GM23338 (cell line): ENCODE results near the gene TSHZ3. TPM values are rescaled to one million over a fixed set of nuclear protein-coding genes. Genes with fewer than 3 reads are reported as not detected.

Experiments
- ATAC-seq: fragments of 200-7000 bp; cut with Tn5 transposase; 3 replicates; pipeline ENCODE4 v1.9.1; 2020
- DNase-seq: peaks from one replicate; pipeline ENCODE4 v3.0.0-alpha.2; 2015; ENCODE audit warnings: low spot score
- H2AFZ ChIP-seq: fragments of 200-600 bp; sonication (generic); 2 replicates; pipeline ENCODE4 v1.8.0; 2016; ENCODE audit warnings: antibody characterized with exemption, mild to moderate bottlenecking, moderate library complexity
- H3F3A ChIP-seq: fragments of 200-600 bp; sonication (generic); replicated peaks from 2 replicates; pipeline ENCODE4 v1.8.0; 2017; ENCODE audit warnings: antibody characterized with exemption, mixed run types, low read depth
- H3K27ac ChIP-seq: fragments of 200-600 bp; sonication (generic); 2 replicates; pipeline ENCODE4 v1.6.1; 2016; ENCODE audit warnings: low read depth
- H3K27me3 ChIP-seq: fragments of 200-600 bp; sonication (generic); 2 replicates; pipeline ENCODE4 v1.8.0; 2016; ENCODE audit warnings: mild to moderate bottlenecking, mixed run types, moderate library complexity; ENCODE audit not compliant: insufficient read depth
- H3K36me3 ChIP-seq: fragments of 200-600 bp; sonication (generic); 2 replicates; pipeline ENCODE4 v1.8.0; 2016; ENCODE audit warnings: mild to moderate bottlenecking; ENCODE audit not compliant: insufficient read depth
- H3K4me1 ChIP-seq: fragments of 200-600 bp; sonication (generic); 2 replicates; pipeline ENCODE4 v1.8.0; 2016; ENCODE audit warnings: mild to moderate bottlenecking, moderate library complexity; ENCODE audit not compliant: insufficient read depth
- H3K4me2 ChIP-seq: fragments of 200-600 bp; sonication (generic); 2 replicates; pipeline ENCODE4 v1.7.1; 2017; ENCODE audit warnings: mixed run types
- H3K4me3 ChIP-seq: fragments of 200-600 bp; sonication (generic); 2 replicates; pipeline ENCODE4 v1.6.1; 2016; ENCODE audit warnings: mixed run types
- H3K79me2 ChIP-seq: fragments of 200-600 bp; sonication (generic); replicated peaks from 2 replicates; pipeline ENCODE4 v1.8.0; 2017; ENCODE audit warnings: mild to moderate bottlenecking; ENCODE audit not compliant: insufficient read depth
- H3K9me2 ChIP-seq: fragments of 200-600 bp; sonication (generic); 2 replicates; pipeline ENCODE4 v1.8.0; 2017; ENCODE audit not compliant: insufficient read depth
- H4K20me1 ChIP-seq: fragments of 200-600 bp; sonication (generic); replicated peaks from 2 replicates; pipeline ENCODE4 v1.8.0; 2017; ENCODE audit warnings: mild to moderate bottlenecking; ENCODE audit not compliant: insufficient read depth
- H3K27ac Mint-ChIP-seq: 2 replicates; pipeline ENCODE4 v1.8.0; 2020; ENCODE audit warnings: inconsistent platforms, mild to moderate bottlenecking, moderate library complexity, mixed read lengths
- H3K27me3 Mint-ChIP-seq: 3 replicates; pipeline ENCODE4 v1.8.0; 2022; ENCODE audit warnings: low read depth, mild to moderate bottlenecking, moderate library complexity, mixed read lengths, inconsistent platforms; ENCODE audit not compliant: insufficient read depth, poor library complexity
- H3K36me3 Mint-ChIP-seq: 3 replicates; pipeline ENCODE4 v1.8.0; 2021; ENCODE audit warnings: low read depth, mild to moderate bottlenecking, inconsistent platforms, moderate library complexity, mixed read lengths
- H3K4me1 Mint-ChIP-seq: 3 replicates; pipeline ENCODE4 v1.8.0; 2020; ENCODE audit warnings: mild to moderate bottlenecking, inconsistent platforms, mixed read lengths
- H3K4me3 Mint-ChIP-seq: 3 replicates; pipeline ENCODE4 v1.8.0; 2021; ENCODE audit warnings: moderate library complexity, mild to moderate bottlenecking, inconsistent platforms, mixed read lengths
- H3K9me3 Mint-ChIP-seq: 3 replicates; pipeline ENCODE4 v1.8.0; 2020; ENCODE audit warnings: moderate library complexity, mild to moderate bottlenecking, inconsistent platforms, mixed read lengths
- EZH2phosphoT487 ChIP-seq: fragments of 200-600 bp; sonication (generic); IDR thresholded peaks from one replicate; pipeline ENCODE4 v1.8.1; 2018; ENCODE audit warnings: antibody characterized with exemption; ENCODE audit not compliant: unreplicated experiment
- NANOG ChIP-seq: IDR thresholded peaks from 2 replicates; pipeline ENCODE4 v1.6.1; 2016; ENCODE audit warnings: antibody characterized with exemption, borderline replicate concordance
- ZNF331 ChIP-seq: fragments of 250-450 bp; sonication (Bioruptor Pico); IDR thresholded peaks from 2 replicates; pipeline ENCODE4 v1.5.0; 2020; ENCODE audit warnings: low read depth, mild to moderate bottlenecking, moderate library complexity
- polyA plus RNA-seq: library from polyadenylated mRNA; unstranded; fragments of >200 nt; fragmentation: Nextera tagmentation; extraction: Ambion mirVana; gene quantifications from 2 replicates; pipeline ENCODE4 v1.2.1, GENCODE V29; 2016
- total RNA-seq: library from RNA; depleted of rRNA; stranded (reverse); fragments of >200 nt; shearing (Covaris generic); gene quantifications from 2 replicates; pipeline ENCODE4 v1.2.3, GENCODE V29; 2014
- TF ChIP-seq, protein P1 (sequence below): IDR thresholded peaks from one replicate; pipeline ENCODE4 v1.6.1; 2018; ENCODE audit warnings: antibody characterized with exemption; ENCODE audit not compliant: unreplicated experiment
- TF ChIP-seq, protein P2 (sequence below): fragments of 250-450 bp; sonication (Bioruptor Pico); IDR thresholded peaks from 2 replicates; pipeline ENCODE4 v1.5.0; 2020; ENCODE audit warnings: mild to moderate bottlenecking, moderate library complexity

Gene TSHZ3
- total and polyA plus RNA-seq, 2 experiments from 2014 or later: 3.8 to 8.9 TPM

DNA sequence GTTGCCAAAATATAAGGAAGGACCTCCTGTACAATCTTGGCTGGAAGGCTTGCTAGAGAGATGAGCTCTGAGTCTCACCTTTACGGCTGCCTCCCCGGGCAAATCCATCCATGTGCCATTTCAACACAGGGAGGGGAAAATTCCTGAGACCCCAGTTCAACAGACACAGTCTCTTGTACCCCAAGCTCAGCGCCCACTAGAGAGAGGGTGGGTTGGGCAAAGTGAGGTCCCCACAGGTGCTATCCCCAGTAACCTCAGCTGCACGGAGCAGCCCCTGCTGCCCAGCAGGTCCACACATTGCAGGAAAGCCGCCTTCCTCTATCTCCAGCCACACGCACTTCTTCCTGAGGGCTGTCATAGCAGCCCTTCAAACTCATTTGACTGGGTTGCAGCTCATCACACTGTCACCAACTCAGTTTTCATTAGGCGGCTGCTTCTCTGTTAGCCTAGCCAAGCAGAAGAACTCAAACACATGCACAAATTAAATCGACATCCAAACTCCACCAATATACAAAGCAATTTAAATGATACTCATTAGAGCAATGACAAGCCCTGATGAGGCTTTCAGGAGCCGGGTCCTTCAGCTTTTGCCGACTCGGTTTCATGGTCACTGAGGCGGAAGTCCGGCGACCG, 80.4 kb downstream of the TSHZ3 start:
- H3K9me2 ChIP-seq: peaks cover 4% of the 10 kb centered on the region; the same call in 1 of the 2 replicates
- Mint-ChIP-seq H3K4me1 (peaks cover 9% of the 10 kb centered on the region), H3K27ac (no peak overlapping the region), H3K9me3 (no peaks in the 10 kb centered on the region), H3K27me3 (peaks cover 12% of the 10 kb centered on the region), H3K36me3 (no peaks in the 10 kb centered on the region; the same call in 2 of the 3 replicates), H3K4me3 (no peak overlapping the region)
- no peak for TF ChIP-seq NANOG
- TF ChIP-seq, protein P1, sequence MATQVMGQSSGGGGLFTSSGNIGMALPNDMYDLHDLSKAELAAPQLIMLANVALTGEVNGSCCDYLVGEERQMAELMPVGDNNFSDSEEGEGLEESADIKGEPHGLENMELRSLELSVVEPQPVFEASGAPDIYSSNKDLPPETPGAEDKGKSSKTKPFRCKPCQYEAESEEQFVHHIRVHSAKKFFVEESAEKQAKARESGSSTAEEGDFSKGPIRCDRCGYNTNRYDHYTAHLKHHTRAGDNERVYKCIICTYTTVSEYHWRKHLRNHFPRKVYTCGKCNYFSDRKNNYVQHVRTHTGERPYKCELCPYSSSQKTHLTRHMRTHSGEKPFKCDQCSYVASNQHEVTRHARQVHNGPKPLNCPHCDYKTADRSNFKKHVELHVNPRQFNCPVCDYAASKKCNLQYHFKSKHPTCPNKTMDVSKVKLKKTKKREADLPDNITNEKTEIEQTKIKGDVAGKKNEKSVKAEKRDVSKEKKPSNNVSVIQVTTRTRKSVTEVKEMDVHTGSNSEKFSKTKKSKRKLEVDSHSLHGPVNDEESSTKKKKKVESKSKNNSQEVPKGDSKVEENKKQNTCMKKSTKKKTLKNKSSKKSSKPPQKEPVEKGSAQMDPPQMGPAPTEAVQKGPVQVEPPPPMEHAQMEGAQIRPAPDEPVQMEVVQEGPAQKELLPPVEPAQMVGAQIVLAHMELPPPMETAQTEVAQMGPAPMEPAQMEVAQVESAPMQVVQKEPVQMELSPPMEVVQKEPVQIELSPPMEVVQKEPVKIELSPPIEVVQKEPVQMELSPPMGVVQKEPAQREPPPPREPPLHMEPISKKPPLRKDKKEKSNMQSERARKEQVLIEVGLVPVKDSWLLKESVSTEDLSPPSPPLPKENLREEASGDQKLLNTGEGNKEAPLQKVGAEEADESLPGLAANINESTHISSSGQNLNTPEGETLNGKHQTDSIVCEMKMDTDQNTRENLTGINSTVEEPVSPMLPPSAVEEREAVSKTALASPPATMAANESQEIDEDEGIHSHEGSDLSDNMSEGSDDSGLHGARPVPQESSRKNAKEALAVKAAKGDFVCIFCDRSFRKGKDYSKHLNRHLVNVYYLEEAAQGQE: no peak
- ATAC-seq: no peak
- no peaks in the 10 kb centered on the region for H3K36me3 ChIP-seq
- no peak for DNase-seq
- no peak overlapping the region for H2AFZ ChIP-seq
- no peak overlapping the region for H3K27ac ChIP-seq
- H3K4me2 ChIP-seq: no peak overlapping the region
- H3K79me2 ChIP-seq: no peaks in the 10 kb centered on the region
- H3K4me3 ChIP-seq: no peak overlapping the region
- H4K20me1 ChIP-seq: no peaks in the 10 kb centered on the region
- H3F3A ChIP-seq: no peaks in the 10 kb centered on the region
- no peaks in the 10 kb centered on the region for H3K27me3 ChIP-seq
- peaks cover under 1% of the 10 kb centered on the region; the same call in 1 of the 2 replicates for H3K4me1 ChIP-seq

DNA sequence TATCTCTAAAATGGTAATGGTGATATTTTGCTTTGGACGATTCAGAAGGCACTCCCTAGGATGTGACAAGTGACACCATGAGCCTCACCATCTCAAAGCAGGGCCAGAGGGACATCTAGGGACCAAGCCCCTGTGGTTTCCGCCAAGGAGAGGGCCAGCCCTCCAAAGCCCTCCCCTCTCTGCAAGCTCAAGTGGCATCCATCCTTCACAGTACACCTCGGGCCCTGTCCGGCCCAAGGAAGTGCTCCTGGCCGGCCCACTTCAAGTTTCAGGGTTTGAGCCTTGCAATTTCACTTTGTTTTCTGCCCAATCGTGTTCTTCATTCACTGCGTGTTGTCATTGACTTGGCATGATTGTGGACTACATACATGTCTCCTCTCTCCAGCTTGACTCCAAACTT, 82.5 kb downstream of the TSHZ3 start:
- Histone ChIP-seq H2AFZ (no peak overlapping the region), H3K4me1 (no peaks in the 10 kb centered on the region; the same call in 1 of the 2 replicates), H3K9me2 (peaks cover 4% of the 10 kb centered on the region; the same call in 1 of the 2 replicates), H3K4me2 (no peak overlapping the region), H3K79me2 (no peaks in the 10 kb centered on the region), H3K27ac (no peak overlapping the region), H3K4me3 (no peak overlapping the region), H3K27me3 (no peaks in the 10 kb centered on the region), H3F3A (no peaks in the 10 kb centered on the region), H3K36me3 (no peaks in the 10 kb centered on the region), H4K20me1 (no peaks in the 10 kb centered on the region)
- H3K27me3 Mint-ChIP-seq: peaks cover 9% of the 10 kb centered on the region
- no peaks in the 10 kb centered on the region; the same call in 2 of the 3 replicates for H3K36me3 Mint-ChIP-seq
- TF ChIP-seq, protein P2, sequence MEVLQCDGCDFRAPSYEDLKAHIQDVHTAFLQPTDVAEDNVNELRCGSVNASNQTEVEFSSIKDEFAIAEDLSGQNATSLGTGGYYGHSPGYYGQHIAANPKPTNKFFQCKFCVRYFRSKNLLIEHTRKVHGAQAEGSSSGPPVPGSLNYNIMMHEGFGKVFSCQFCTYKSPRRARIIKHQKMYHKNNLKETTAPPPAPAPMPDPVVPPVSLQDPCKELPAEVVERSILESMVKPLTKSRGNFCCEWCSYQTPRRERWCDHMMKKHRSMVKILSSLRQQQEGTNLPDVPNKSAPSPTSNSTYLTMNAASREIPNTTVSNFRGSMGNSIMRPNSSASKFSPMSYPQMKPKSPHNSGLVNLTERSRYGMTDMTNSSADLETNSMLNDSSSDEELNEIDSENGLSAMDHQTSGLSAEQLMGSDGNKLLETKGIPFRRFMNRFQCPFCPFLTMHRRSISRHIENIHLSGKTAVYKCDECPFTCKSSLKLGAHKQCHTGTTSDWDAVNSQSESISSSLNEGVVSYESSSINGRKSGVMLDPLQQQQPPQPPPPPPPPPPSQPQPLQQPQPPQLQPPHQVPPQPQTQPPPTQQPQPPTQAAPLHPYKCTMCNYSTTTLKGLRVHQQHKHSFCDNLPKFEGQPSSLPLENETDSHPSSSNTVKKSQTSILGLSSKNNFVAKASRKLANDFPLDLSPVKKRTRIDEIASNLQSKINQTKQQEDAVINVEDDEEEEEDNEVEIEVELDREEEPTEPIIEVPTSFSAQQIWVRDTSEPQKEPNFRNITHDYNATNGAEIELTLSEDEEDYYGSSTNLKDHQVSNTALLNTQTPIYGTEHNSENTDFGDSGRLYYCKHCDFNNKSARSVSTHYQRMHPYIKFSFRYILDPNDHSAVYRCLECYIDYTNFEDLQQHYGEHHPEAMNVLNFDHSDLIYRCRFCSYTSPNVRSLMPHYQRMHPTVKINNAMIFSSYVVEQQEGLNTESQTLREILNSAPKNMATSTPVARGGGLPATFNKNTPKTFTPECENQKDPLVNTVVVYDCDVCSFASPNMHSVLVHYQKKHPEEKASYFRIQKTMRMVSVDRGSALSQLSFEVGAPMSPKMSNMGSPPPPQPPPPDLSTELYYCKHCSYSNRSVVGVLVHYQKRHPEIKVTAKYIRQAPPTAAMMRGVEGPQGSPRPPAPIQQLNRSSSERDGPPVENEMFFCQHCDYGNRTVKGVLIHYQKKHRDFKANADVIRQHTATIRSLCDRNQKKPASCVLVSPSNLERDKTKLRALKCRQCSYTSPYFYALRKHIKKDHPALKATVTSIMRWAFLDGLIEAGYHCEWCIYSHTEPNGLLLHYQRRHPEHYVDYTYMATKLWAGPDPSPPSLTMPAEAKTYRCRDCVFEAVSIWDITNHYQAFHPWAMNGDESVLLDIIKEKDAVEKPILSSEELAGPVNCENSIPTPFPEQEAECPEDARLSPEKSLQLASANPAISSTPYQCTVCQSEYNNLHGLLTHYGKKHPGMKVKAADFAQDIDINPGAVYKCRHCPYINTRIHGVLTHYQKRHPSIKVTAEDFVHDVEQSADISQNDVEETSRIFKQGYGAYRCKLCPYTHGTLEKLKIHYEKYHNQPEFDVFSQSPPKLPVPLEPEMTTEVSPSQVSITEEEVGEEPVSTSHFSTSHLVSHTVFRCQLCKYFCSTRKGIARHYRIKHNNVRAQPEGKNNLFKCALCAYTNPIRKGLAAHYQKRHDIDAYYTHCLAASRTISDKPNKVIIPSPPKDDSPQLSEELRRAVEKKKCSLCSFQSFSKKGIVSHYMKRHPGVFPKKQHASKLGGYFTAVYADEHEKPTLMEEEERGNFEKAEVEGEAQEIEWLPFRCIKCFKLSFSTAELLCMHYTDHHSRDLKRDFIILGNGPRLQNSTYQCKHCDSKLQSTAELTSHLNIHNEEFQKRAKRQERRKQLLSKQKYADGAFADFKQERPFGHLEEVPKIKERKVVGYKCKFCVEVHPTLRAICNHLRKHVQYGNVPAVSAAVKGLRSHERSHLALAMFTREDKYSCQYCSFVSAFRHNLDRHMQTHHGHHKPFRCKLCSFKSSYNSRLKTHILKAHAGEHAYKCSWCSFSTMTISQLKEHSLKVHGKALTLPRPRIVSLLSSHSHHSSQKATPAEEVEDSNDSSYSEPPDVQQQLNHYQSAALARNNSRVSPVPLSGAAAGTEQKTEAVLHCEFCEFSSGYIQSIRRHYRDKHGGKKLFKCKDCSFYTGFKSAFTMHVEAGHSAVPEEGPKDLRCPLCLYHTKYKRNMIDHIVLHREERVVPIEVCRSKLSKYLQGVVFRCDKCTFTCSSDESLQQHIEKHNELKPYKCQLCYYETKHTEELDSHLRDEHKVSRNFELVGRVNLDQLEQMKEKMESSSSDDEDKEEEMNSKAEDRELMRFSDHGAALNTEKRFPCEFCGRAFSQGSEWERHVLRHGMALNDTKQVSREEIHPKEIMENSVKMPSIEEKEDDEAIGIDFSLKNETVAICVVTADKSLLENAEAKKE (CRISPR knock-in tag): no peak
- TF ChIP-seq EZH2phosphoT487 (no peak), ZNF331 (no peak)
- no peak overlapping the region for H3K27ac Mint-ChIP-seq
- ATAC-seq (no peak), DNase-seq (no peak)
- H3K4me1 Mint-ChIP-seq: peaks cover 17% of the 10 kb centered on the region
- H3K9me3 Mint-ChIP-seq: no peaks in the 10 kb centered on the region
- no peak overlapping the region for H3K4me3 Mint-ChIP-seq
